Measurements from ENCODE around the gene KIF6. TPM values are rescaled to one million over a fixed set of nuclear protein-coding genes. Genes with fewer than 3 reads are reported as not detected.
A peak's percentile ranks its signal among the peaks of the same experiment; 100 is the strongest.

Gene KIF6
- total RNA-seq, 4 donors from 2014 or later, result not detected

DNA sequence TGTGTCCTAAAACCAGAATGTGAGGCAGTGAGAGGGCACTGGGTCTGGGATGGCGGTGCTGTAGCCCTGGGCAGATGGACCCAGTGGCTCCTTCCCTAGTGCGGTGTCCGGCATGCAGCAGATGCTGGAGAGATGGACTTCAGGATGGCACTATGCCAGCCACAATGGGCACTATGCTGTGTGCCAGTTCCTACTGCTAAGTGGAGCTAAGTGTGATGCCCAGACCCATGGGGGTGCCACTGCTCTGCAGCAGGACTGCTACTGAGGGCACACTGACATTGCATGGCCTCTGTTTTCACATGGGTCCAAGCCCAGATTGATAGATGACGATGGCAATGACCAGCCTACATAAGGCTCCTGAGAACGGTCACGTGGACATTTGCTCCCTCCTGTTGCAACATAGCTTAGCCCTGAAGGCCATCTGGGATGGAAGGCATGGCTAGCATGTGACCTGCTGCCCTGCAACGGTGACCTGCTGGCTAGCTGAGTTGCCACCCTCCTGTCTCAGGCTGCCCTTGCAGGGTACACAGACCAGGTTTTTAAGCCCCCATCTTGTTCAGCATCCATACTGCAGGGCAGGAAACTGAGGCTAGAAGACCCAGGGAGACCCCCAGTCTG lies 371.4 kb downstream of the KIF6 start:
- in situ Hi-C loops (cut with MboI; ENCODE audit: low sequenced_read_pairs in 4 of 4), result loop anchor here (10.0 to 25.0 kb wide), 4 partner anchors 533 to 1671 kb away; no protein-coding TSS in a partner anchor
- Histone ChIP-seq H3K36me3 (no peaks in the 10 kb centered on the region), H3K4me3 (no peak overlapping the region), H3K27me3 (no peaks in the 10 kb centered on the region), H3K9me3 (no peaks in the 10 kb centered on the region), H3K27ac (no peak overlapping the region), H3K4me1 (no peaks in the 10 kb centered on the region)
- intact Hi-C loops (cut with DNase I; ENCODE audit: low total_unique reads), result no loop called here
- DNase-seq (no peak), ATAC-seq (no peak)
- no peak for TF ChIP-seq CTCF (IDR thresholded peaks at IDR 0.05 in 4 of 5, conservative IDR thresholded peaks at IDR 0.05 in 1 of 5)
- TF ChIP-seq POLR2A (IDR thresholded peaks at IDR 0.05), result no peak

DNA sequence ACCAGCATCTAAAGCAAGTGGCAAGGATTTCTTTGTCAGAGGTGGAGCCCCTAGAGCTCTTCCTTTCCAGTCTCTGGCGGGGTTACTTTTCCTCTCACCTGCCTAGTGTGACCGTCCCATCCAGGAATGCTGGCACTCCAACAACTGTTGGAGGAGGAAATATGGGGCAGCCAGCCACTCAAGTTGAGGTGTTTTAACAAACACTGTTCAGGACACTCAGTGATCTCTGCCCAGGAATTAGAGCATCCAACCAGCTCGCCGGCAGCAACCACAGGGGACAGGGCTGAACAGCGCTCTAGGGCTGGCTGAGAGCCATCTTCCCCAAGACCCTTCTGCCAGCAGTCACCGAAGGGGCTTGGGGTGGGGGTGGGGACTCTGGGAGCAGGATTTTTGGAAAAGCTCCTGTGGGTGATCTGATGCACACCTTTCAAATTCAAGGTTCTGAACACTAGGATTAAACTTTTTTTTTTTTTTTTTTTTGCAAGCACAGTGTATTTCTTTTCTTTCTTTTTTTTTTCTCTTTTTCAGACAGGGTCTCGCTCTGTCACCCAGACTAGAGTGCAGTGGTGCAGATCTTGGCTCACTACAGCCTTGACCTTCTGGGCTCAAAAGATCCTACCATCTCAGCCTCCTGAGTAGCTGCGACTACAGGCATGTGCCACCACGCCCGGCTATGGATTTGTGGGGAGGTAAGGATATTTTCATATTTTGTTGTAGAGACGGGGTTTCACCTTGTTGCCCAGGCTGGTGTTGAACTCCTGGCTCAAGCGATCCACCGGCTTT lies 374.3 kb downstream of the KIF6 start:
- no peak overlapping the region for H3K4me3 ChIP-seq
- intact Hi-C loops (cut with DNase I; ENCODE audit: low total_unique reads), result no loop called here
- H3K4me1 ChIP-seq, result no peaks in the 10 kb centered on the region
- no peaks in the 10 kb centered on the region for H3K9me3 ChIP-seq
- no peak overlapping the region for H3K27ac ChIP-seq
- ATAC-seq (no peak), DNase-seq (no peak)
- in situ Hi-C loops (cut with MboI; ENCODE audit: low sequenced_read_pairs in 4 of 4), result loop anchor here (10.0 to 25.0 kb wide), 4 partner anchors 536 to 1674 kb away; no protein-coding TSS in a partner anchor
- H3K36me3 ChIP-seq, result no peaks in the 10 kb centered on the region
- TF ChIP-seq CTCF (IDR thresholded peaks at IDR 0.05 in 4 of 5, conservative IDR thresholded peaks at IDR 0.05 in 1 of 5) (no peak), POLR2A (IDR thresholded peaks at IDR 0.05) (no peak)
- no peaks in the 10 kb centered on the region for H3K27me3 ChIP-seq

DNA sequence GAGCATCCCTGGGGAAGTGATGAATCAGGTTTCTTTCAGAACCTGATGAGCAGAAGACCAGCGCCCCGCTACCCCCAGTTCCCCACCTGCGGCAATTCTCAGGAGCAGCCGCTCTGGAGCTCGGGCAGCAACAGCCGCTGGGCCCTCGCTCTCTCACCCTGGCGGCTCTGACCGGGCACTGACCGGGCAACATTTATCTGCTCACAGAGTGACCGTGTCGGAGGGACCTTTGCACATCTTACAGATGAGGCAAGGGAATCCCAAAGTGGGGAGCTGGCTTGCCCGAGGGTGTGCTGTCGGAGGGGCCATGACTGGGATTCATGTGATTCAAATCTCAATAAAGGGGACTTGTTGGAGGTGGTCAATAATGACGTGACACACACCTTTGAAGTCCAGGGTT lies 376.5 kb downstream of the KIF6 start:
- H3K4me3 ChIP-seq, result no peak overlapping the region
- DNase-seq (no peak), ATAC-seq (no peak)
- no peaks in the 10 kb centered on the region for H3K4me1 ChIP-seq
- intact Hi-C loops (cut with DNase I; ENCODE audit: low total_unique reads) (no loop called here), in situ Hi-C loops (cut with MboI; ENCODE audit: low sequenced_read_pairs in 4 of 4) (no loop called here)
- H3K27me3 ChIP-seq, result no peaks in the 10 kb centered on the region
- H3K9me3 ChIP-seq, result no peaks in the 10 kb centered on the region
- H3K36me3 ChIP-seq, result no peaks in the 10 kb centered on the region
- no peak overlapping the region for H3K27ac ChIP-seq
- TF ChIP-seq POLR2A (IDR thresholded peaks at IDR 0.05), result no peak
- TF ChIP-seq CTCF (IDR thresholded peaks at IDR 0.05 in 4 of 5, conservative IDR thresholded peaks at IDR 0.05 in 1 of 5), result no peak

DNA sequence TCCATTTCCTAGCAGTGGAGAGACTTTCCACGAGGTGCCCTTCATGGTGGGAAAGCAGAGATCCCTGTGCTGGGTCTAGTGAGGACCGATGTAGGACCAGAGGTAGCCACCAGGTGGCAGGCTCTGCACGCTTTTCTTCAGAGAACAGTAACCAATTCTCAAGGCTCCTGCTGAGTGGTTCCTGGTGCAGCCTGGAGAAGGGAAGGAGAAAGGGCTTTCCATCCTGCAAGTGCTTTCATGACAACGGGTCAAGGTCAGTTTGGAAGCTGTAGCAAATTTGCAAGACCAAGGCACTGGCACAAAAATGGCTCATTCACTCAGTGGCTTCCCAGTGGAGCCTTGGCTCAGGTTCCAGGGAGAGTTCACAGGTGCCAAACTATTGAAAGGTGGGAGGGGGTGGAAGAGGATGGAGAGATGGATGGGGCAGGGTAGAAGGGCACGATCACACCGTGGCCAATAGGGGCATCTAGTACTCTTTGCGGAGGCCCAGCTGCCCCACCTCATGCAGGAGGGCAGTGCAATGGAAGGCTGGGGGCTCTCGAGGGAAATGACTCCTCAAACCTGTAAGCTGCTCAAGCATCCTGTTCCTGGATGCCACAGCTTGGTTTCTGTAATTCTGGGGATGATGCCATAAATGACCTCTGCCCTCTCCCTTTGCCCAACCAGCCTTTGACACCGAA lies 377.2 kb downstream of the KIF6 start:
- intact Hi-C loops (cut with DNase I; ENCODE audit: low total_unique reads), result no loop called here
- peak; percentile 54 to 77 for ATAC-seq
- in situ Hi-C loops (cut with MboI; ENCODE audit: low sequenced_read_pairs in 4 of 4), result no loop called here
- Histone ChIP-seq H3K9me3 (no peaks in the 10 kb centered on the region), H3K4me3 (no peak overlapping the region), H3K36me3 (no peaks in the 10 kb centered on the region), H3K4me1 (no peaks in the 10 kb centered on the region), H3K27ac (no peak overlapping the region), H3K27me3 (no peaks in the 10 kb centered on the region)
- DNase-seq, result peak; percentile 29 to 47
- TF ChIP-seq CTCF (IDR thresholded peaks at IDR 0.05 in 4 of 5, conservative IDR thresholded peaks at IDR 0.05 in 1 of 5) (peak; percentile 54 to 86 (median 74)), POLR2A (IDR thresholded peaks at IDR 0.05) (no peak)

All from gastrocnemius medialis (tissue), 4 donors.